HG02588 (cell line): Measurements from ENCODE around the gene YIPF4.
"Not testable (repeated sequence)": the region's sequence is repeated elsewhere in the genome, so short reads cannot be mapped to it uniquely, and the experiment has no call there.

Experiments
- ATAC-seq: cut with Tn5 transposase; IDR thresholded peaks from one replicate; pipeline ENCODE4 v1.9.1; 2021; ENCODE audit warnings: mild to moderate bottlenecking, moderate library complexity; ENCODE audit not compliant: unreplicated experiment

The YIPF4 gene

GRCh38 chr2:32277674-32278477 lies at the start of gene YIPF4:
Gene YIPF4, plus strand, starts transcription at chr2:32277904. Its CDS starts 252 bp downstream, at chr2:32278156.
- peak; percentile 97 for ATAC-seq

- no peak for ATAC-seq
Observed at GRCh38 chr2:32228181-32228580, 49.5 kb upstream of the YIPF4 start.

DNA sequence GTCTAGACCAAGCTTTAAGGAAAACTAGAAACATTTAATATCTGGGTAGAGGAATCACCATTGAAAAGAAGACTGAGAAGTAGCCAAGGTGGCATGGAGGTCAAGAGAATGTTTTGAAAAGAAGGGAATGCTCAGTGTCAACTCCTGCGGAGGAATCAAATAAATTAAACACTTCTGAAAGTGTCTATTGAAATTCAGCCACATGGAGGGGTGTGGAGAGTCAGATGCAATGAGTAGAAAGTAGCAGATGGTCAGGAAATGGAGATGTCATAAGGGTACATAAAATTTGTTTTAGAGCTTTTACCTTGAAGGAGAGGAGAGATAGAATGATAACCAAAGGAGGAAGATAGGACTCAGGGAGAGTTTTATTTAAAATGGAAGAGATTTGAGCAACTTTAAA lies 48.1 kb upstream of the YIPF4 start:
- ATAC-seq = no peak

DNA sequence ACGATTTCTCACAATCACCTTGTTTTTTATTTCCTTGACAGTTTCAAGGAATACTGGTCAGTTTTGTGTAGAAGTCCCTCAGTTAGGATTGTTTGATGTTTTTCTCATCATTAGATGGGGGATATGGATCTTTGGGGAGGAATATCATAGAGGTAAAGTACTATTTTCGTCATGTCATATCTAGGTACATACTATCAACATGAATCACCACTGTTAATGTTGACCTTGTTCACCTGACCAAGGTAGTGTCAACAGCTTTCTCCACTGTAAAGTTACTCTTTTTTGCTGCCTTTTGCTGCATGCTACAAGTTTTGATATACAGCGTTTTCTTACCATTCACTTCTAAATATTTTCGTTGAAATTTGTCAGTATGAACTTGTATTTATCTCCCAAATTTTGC lies 45.7 kb upstream of the YIPF4 start:
- ATAC-seq = no peak

GRCh38 chr2:32235315-32235714 lies 42.4 kb upstream of the YIPF4 start:
- no peak for ATAC-seq

DNA sequence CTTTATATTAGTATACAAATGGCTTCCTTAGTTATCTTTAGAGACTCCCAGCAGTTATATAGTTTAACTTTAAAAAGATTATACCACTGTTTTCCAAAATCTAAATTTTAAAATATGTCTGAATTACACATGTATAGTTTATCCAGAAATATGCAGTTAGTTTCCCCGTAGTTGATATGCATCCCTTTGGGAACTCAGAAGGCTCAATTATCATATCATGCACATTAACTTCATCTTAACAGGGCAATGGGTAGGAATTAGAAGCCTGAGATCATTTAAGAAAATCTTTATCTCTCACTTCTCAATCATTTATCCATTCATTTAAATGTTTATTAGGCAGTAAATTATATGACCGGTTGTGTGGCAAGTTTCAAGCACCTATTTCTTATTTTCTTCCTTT lies 40.2 kb upstream of the YIPF4 start:
- ATAC-seq = no peak

GRCh38 chr2:32237996-32238395 lies 39.7 kb upstream of the YIPF4 start:
- ATAC-seq = no peak

DNA sequence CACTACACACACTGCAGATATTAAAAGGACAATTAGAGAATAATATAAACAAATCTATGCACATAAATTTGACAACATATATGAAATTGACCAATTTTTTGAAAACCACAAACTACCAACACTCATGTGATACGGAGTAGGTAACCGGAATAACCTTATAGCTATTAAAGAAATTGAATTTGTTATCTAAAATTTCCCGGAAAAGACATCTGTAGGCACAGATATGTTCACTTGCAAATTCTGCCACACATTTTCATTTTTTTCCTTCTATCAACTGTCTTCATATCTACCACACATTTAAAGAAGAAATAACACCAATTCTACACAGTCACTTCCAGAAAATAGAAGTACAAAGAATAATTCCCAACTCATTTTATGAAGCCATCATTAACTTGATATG lies 35.4 kb upstream of the YIPF4 start:
- ATAC-seq = no peak

DNA sequence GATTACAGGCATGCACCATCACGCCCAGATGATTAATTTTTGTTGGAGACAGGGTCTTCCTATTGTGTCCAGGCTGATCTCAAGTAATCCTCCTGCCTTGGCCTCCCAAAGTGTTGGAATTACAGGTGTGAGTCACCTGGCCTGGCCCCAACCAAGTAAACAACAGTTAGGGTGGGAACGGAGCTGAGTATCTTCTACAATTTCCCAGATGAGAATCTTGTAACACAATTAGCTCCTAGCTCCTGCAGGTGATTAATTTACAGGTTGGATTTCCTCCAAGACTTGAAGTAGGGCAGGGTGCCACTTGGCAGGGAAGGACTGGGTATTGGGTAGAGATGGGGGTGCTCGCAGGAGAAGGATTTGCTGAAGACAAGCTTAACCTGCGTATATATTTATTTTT lies 30.8 kb upstream of the YIPF4 start:
- no peak for ATAC-seq

DNA sequence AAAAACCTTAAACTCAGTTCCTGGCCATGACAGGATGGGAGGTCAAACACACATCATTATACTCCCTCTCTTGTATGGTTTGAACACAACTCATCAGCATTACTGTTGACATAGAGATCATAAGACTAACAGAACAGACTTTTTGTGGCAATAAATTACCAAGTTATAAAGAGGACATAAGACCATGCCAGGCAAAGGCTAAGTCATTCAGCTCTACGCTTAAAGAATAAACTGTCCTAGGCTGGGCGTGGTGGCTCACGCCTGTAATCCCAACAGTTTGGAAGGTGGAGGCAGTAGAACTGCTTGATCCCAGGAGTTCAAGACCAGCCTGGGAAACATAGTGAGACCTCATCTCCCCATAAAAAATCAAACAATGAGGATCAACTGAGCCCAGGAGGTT lies 29.4 kb upstream of the YIPF4 start:
- no peak for ATAC-seq

DNA sequence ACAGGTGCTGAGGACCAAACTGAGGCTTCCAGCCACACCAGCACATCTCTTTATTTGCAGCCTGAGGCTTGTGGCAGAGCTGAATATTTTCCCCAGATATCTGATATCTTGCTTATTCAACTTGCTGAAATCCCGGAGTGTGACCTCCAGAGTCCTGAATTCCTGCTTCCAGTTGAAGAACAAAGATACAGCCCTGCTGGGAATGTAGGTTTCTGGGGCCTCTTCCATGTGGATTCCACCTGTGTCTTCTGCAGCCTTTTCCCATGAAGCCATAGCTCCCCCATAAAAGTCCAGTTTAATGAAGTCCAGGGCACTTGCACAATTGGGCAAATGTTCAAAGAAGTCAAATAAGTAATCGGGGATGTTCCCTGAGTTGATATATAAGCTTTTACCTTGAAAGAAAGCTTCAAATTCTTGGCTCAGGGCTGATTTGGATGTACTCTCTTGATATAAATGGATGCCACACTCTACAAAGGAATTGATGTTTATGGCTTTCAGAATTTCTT lies 27.9 kb upstream of the YIPF4 start:
- no peak for ATAC-seq

DNA sequence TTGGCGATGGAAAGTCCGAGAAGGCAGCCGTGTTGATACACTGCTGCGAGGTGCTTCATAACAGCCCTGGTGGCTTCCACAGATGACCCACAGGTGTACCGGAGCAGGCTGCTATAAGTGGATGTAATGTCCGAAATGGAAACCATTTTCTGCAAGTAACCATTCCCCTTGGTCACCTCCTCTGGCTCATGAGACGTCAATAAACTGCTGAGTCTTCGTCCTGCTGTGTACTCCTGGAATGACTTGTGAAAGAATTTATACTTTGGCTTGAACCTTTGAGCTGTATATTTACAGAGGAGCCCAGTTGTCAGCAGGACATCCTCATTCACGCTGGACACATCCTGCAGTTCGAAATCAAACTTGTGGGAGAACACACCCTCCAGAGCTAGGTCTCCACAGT lies 27.4 kb upstream of the YIPF4 start:
- ATAC-seq = no peak

DNA sequence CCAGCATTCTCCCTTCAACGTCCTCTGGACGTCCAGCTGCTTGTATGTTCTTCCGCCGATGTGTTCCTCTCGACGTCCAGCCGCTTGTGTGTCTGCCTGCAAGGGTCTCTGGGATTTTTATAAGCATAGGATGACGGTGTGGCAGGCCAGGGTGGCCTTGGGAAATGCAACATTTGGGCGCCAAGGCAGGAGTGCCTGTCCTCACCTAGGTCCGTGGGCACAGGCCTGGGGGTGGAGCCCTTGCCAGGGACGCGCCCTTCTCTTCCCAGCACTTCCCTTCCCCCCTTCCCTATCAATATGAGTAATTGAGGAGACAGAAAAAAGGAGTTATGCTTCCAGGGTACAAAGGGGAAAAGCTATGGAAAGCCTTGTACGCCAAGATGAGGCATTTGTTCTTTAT lies 19.5 kb upstream of the YIPF4 start:
- no peak for ATAC-seq

DNA sequence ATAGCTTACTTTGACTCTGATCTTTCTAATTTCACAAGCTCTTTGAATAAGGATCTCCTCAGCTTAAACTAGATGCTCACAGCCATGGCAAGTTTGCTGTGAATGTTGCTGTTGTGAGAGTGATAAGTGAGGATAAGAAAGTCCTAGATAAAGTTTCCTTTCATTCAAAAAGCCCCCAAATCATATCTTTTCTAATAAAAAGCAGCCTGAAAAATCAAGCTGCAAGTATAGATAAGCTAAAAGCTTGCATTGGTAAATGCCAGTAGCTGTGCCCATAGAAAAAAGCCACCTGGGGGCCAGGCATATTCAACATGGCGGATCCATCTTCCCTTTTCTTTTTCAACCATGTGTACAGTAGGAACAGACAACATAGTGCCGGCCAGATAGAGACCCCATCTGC lies 17.3 kb upstream of the YIPF4 start:
- no peak for ATAC-seq

DNA sequence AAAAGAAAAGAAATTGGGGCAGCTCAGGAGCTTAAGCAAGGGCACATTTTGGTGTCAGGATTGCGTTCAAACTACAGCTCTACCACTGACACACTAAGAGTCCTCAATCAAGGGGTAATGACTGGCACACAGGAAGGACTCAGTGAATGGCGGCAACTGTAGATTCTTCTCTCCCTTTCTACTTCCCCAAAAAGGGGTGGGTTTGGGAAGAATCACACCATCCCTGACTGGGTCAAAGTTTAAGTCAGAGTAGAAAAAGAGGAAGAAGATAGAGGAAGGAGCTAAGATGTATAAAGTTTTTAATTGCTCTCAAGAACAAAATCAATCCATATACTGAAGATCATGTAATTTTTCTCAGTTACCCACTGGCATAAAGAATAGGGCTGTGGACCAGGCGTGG lies 15.6 kb upstream of the YIPF4 start:
- no peak for ATAC-seq

GRCh38 chr2:32264422-32265105 lies 13.1 kb upstream of the YIPF4 start, which contains the start of gene NLRC4:
Gene NLRC4, minus strand, starts transcription at chr2:32264886. Its CDS starts 8,111 bp downstream, at chr2:32256775.
- peak; percentile 92 for ATAC-seq

- no peak for ATAC-seq
Observed at GRCh38 chr2:32271063-32271462, 6.6 kb upstream of the YIPF4 start.

DNA sequence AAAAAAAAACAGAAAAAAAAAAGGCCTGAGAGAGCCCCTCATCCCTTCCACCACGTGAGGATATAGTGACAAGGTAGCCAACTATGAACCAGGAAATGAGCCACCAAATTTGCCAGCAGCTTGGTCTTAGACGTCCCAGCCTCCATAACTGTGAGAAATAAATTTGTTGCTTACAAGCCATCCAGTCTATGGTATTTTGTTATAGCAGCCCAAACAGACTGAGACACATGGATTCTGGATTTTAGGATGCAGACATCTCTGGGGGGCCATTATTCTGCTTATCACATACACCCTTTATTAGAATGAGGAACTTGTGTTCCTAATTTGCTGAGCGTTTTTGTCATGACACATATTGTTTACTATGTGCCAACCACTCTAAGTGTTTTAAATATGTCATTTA lies 5.4 kb upstream of the YIPF4 start:
- ATAC-seq = no peak

DNA sequence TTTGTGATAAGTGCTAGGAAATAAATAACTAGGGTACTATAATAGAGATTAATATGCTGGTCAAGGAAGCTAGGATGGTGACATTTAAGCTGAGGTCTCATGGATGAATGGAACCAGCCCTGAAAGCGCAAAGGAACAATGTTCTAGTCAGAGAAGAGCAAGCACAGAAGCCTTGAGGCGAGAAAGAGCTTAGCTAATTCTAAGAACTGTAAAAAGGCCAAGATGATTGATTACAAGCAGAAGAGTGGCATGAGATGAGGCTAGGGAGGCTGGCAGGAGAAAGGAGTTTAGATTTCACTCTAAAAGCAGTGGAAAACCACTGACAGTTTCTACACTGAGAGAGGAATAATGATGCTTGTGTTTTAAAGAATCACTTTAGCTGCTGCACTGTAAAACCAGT lies 3.4 kb upstream of the YIPF4 start:
- no peak for ATAC-seq

- ATAC-seq = not testable (repeated sequence)
Observed at GRCh38 chr2:32275790-32276189, 1.9 kb upstream of the YIPF4 start.

DNA sequence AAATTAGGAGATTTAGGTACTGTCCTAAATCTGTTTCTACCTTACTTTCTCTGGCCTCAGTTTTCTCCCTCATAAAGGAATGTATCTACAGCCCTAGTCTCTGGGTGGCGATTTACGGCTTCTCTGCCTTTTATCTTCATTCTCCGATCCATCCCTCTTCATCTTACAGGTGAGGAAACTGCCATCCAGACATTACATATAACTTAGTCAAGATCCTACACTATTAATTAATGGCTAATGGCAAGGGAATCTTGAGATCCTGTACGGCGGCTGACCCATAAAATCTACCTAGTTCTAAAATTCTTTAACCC lies 386 bp upstream of the YIPF4 start:
- ATAC-seq = no peak

DNA sequence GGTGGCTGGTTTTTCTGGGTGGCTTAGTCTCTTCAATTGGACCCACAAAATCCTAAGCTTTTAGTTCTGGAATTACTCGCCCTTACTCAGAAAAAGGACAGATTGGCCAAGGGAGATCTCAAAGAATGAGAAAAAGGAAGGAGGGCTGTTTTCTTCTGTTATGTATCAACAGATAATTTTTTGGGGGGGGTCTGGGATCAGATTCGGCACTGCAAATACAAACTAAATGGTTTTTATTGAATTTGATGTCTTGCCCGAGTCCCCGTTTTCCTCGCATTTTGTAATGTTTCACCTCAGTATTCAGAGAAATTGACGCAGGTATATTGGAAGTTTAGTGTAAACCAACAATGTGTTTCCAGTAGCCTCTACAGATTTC lies 762 bp downstream of the YIPF4 start:
- ATAC-seq = no peak
